Measurements from ENCODE around the gene PTH1R.

DNA sequence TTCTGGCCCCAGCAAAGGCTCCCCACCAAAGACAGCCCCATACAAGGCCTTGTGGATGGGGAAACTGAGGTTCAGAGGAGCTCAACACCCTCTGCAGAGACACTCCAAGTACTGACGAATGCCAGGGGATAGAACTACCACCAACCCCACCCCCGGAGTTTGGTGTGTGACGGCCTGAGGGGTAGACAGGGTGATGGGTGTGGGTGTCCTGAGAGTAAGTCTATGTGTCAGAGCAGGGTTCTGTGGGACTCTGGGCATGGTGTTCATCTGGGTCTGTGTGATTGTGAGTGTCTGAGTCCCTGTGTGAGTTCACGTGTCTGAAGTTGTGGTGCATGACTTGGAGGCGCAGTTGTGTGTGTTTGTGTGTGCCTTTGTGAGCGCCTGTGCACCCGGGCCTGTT is 7.4 kb downstream of the PTH1R start:
- TF ChIP-seq, protein P1, sequence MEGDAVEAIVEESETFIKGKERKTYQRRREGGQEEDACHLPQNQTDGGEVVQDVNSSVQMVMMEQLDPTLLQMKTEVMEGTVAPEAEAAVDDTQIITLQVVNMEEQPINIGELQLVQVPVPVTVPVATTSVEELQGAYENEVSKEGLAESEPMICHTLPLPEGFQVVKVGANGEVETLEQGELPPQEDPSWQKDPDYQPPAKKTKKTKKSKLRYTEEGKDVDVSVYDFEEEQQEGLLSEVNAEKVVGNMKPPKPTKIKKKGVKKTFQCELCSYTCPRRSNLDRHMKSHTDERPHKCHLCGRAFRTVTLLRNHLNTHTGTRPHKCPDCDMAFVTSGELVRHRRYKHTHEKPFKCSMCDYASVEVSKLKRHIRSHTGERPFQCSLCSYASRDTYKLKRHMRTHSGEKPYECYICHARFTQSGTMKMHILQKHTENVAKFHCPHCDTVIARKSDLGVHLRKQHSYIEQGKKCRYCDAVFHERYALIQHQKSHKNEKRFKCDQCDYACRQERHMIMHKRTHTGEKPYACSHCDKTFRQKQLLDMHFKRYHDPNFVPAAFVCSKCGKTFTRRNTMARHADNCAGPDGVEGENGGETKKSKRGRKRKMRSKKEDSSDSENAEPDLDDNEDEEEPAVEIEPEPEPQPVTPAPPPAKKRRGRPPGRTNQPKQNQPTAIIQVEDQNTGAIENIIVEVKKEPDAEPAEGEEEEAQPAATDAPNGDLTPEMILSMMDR (IDR thresholded peaks at IDR 0.05), result no peak
- TF ChIP-seq POLR2AphosphoS5 (IDR thresholded peaks at IDR 0.05), result no peak

All from prostate gland (tissue), 2 donors.